Vagina (tissue), 2 donors: ENCODE measurements around the gene CD79A.

Experiments
- CTCF ChIP-seq, 3 experiments: fragments of 450-650 bp in 2 of 3; fragments of 200-600 bp in 1 of 3; sonication (generic) in 1 of 3; IDR thresholded peaks; one replicate each; pipeline ENCODE4 v1.5.1; 2017 to 2019; ENCODE audit warnings: antibody characterized with exemption in 3 of 3, mild to moderate bottlenecking in 2 of 3, moderate library complexity in 2 of 3
- POLR2A ChIP-seq, 2 donors: fragments of 450-650 bp; IDR thresholded peaks; one replicate each; pipeline ENCODE4 v1.6.1; 2017; ENCODE audit warnings: antibody characterized with exemption in 2 of 2, mild to moderate bottlenecking in 2 of 2, moderate library complexity in 2 of 2
- POLR2AphosphoS5 ChIP-seq, 2 donors: sonication (generic); formaldehyde crosslinking; IDR thresholded peaks; one replicate each; pipeline ENCODE4 v1.9.0; 2017; ENCODE audit warnings: antibody characterized with exemption in 2 of 2, mild to moderate bottlenecking in 2 of 2, low read depth in 1 of 2; ENCODE audit not compliant: insufficient read depth in 1 of 2

GRCh38 chr19:41868120-41868988, 8.7 kb upstream of the CD79A start:
- TF ChIP-seq CTCF (IDR thresholded peaks at IDR 0.05) (no peak), POLR2AphosphoS5 (IDR thresholded peaks at IDR 0.05; ENCODE audit: insufficient read depth in 1 of 2, low read depth in 1 of 2) (no peak), POLR2A (IDR thresholded peaks at IDR 0.05) (no peak)
